Activated CD4-positive, alpha-beta memory T cell treated with anti-CD3 and anti-CD28 coated beads for 36 hours (primary cell): ENCODE data around the gene CGGBP1. TPM values are rescaled to one million over a fixed set of nuclear protein-coding genes. Genes with fewer than 3 reads are reported as not detected.

Experiments used
- CTCF ChIA-PET: fragments of 350-600 bp; sonication (Branson Sonifier 250); formaldehyde crosslinking; loops from one replicate; lab custom pipeline; 2021; ENCODE audit warnings: antibody characterized with exemption, inconsistent platforms; lab: Charles Lee
- POLR2A ChIA-PET: fragments of 350-600 bp; sonication (Branson Sonifier 250); formaldehyde crosslinking; loops from one replicate; lab custom pipeline; 2021; ENCODE audit warnings: antibody characterized with exemption; lab: Charles Lee
- DNase-seq: peaks from one replicate; pipeline ENCODE4 v3.0.0-alpha.2; 2020
- H3K27ac Mint-ChIP-seq: one replicate; pipeline ENCODE4 v1.8.0; 2021; ENCODE audit warnings: mixed read lengths
- H3K27me3 Mint-ChIP-seq: one replicate; pipeline ENCODE4 v1.8.0; 2021; ENCODE audit warnings: mixed read lengths
- H3K36me3 Mint-ChIP-seq: one replicate; pipeline ENCODE4 v1.8.0; 2021; ENCODE audit warnings: mixed read lengths
- H3K4me1 Mint-ChIP-seq: one replicate; pipeline ENCODE4 v1.8.0; 2021; ENCODE audit warnings: low read depth, mixed read lengths
- H3K4me3 Mint-ChIP-seq: one replicate; pipeline ENCODE4 v1.8.0; 2021; ENCODE audit warnings: mild to moderate bottlenecking, mixed read lengths
- H3K9me3 Mint-ChIP-seq: one replicate; pipeline ENCODE4 v1.8.0; 2021; ENCODE audit warnings: mixed read lengths
- intact Hi-C: fragments of 100-400 bp; cut with micrococcal nuclease; formaldehyde crosslinking; loops from one replicate; pipeline ENCODE4 v1.15.1; 2023
- total RNA-seq, 2 experiments: library from RNA; stranded (reverse); gene quantifications; one replicate each; pipeline ENCODE4 v1.2.3, GENCODE V29; 2021

The CGGBP1 gene
- total RNA-seq, 2 experiments from 2014 or later = 87.7 to 88.9 TPM

- no peaks in the 10 kb centered on the region for H3K9me3 Mint-ChIP-seq
- H3K36me3 Mint-ChIP-seq = no peaks in the 10 kb centered on the region
- H3K27me3 Mint-ChIP-seq = peaks cover 2% of the 10 kb centered on the region
- DNase-seq = no peak
- POLR2A ChIA-PET = no interaction called here
- H3K4me1 Mint-ChIP-seq = no peaks in the 10 kb centered on the region
- no peak overlapping the region for H3K27ac Mint-ChIP-seq
- intact Hi-C loops = loop anchor here (1.0 to 2.0 kb wide), 2 partner anchors 655 to 706 kb away; no protein-coding TSS in a partner anchor
- CTCF ChIA-PET = interaction anchor here (0.6 to 2.7 kb wide), 11 partner anchors 9 to 745 kb away, joined by 3 to 20 read pairs (median 4); no protein-coding TSS in a partner anchor
- no peak overlapping the region for H3K4me3 Mint-ChIP-seq
These were observed 53.7 kb downstream of the CGGBP1 start for GRCh38 chr3:88005066-88005465.

GRCh38 chr3:88003115-88003755 is 55.6 kb downstream of the CGGBP1 start:
- intact Hi-C loops = loop anchor here (1.0 kb wide), 3 partner anchors 103 to 232 kb away; no protein-coding TSS in a partner anchor
- no peaks in the 10 kb centered on the region for H3K9me3 Mint-ChIP-seq
- ChIA-PET POLR2A (no interaction called here), CTCF (interaction anchor here (0.6 to 3.0 kb wide), 14 partner anchors 12 to 742 kb away, joined by 3 to 16 read pairs (median 4); no protein-coding TSS in a partner anchor)
- H3K27ac Mint-ChIP-seq = no peak overlapping the region
- no peak overlapping the region for H3K4me3 Mint-ChIP-seq
- H3K27me3 Mint-ChIP-seq = peaks cover 2% of the 10 kb centered on the region
- no peaks in the 10 kb centered on the region for H3K4me1 Mint-ChIP-seq
- no peak for DNase-seq
- no peaks in the 10 kb centered on the region for H3K36me3 Mint-ChIP-seq

GRCh38 chr3:88002448-88002847 is 56.4 kb downstream of the CGGBP1 start:
- Mint-ChIP-seq H3K9me3 (no peaks in the 10 kb centered on the region), H3K4me3 (no peak overlapping the region), H3K27me3 (no peaks in the 10 kb centered on the region), H3K36me3 (no peaks in the 10 kb centered on the region), H3K4me1 (peaks cover 5% of the 10 kb centered on the region), H3K27ac (no peak overlapping the region)
- no peak for DNase-seq
- CTCF ChIA-PET = interaction anchor here (0.6 to 3.0 kb wide), 16 partner anchors 11 to 741 kb away, joined by 3 to 16 read pairs (median 4); no protein-coding TSS in a partner anchor
- POLR2A ChIA-PET = no interaction called here
- intact Hi-C loops = no loop called here

Other genes starting within 250 kb of the CGGBP1 start
- gene ZNF654, start 250 bp upstream of the CGGBP1 start, total RNA-seq = 10 to 100 TPM; 15.6 to 16.7 TPM
- 10 to 100 TPM; 25.1 to 25.8 TPM for gene C3orf38, start 91.0 kb upstream of the CGGBP1 start, total RNA-seq